K562 (cell line): ENCODE data around the gene COX7A2. TPM values are rescaled to one million over a fixed set of nuclear protein-coding genes. Genes with fewer than 3 reads are reported as not detected.

Experiments used
- ATAC-seq: fragments of 200-7000 bp; cut with Tn5 transposase; 3 replicates; pipeline ENCODE4 v1.9.1; 2020; ENCODE audit warnings: moderate library complexity
- BruUV-seq: library from RNA; stranded (reverse); fragments of 400-500 nt; replicated peaks from 2 replicates; lab custom pipeline; 2021; lab: Mats Ljungman, UMichigan
- CTCF ChIA-PET: fragments of 300-600 bp; formaldehyde crosslinking; extraction: SDS; loops from one replicate; lab custom pipeline; 2021; ENCODE audit warnings: low intra/inter-chr PET ratio; lab: Yijun Ruan, JAX
- POLR2A ChIA-PET: fragments of 300-600, 350-650 bp; sonication (Branson Sonifier 250); formaldehyde crosslinking; extraction: SDS; loops from one replicate; lab custom pipeline; 2021; ENCODE audit warnings: antibody characterized with exemption, inconsistent platforms; lab: Yijun Ruan, JAX
- DNase-seq, 4 experiments: peaks; one replicate each; pipeline versions ENCODE4 v3.0.0 to v3.0.0-alpha.2; 2011 to 2018; ENCODE audit warnings: low spot score in 3 of 4, mixed read lengths in 3 of 4; ENCODE audit errors: extremely low read depth in 1 of 4
- FAIRE-seq: peaks from 2 replicates; lab custom pipeline; 2011; peaks lifted over from hg19 to GRCh38; lab: Jason Lieb, UNC
- H2AFZ ChIP-seq: 2 replicates; pipeline ENCODE4 v1.6.0; 2011; ENCODE audit warnings: low read depth, low read length, control low read depth, inconsistent platforms
- H3K27ac ChIP-seq: fragments of 200-600 bp; 3 replicates; pipeline ENCODE4 v1.8.0; 2011; ENCODE audit warnings: low read depth, mild to moderate bottlenecking, control low read depth, inconsistent platforms, low read length, moderate library complexity, mixed read lengths; ENCODE audit errors: extremely low read depth
- H3K27me3 ChIP-seq, 2 experiments: fragments of 300-600 bp in 1 of 2; 2 replicates in 1 of 2; 3 replicates in 1 of 2; pipeline versions ENCODE4 v1.6.0 to v1.8.0; 2011; ENCODE audit warnings: inconsistent platforms in 2 of 2, low read length in 2 of 2, mild to moderate bottlenecking in 1 of 2, mixed read lengths in 1 of 2, moderate library complexity in 1 of 2; ENCODE audit not compliant: control insufficient read depth in 2 of 2, insufficient read depth in 2 of 2
- H3K36me3 ChIP-seq: fragments of 300-600 bp; 3 replicates; pipeline ENCODE4 v1.8.0; 2011; ENCODE audit warnings: mild to moderate bottlenecking, low read length, inconsistent platforms; ENCODE audit not compliant: control insufficient read depth, insufficient read depth
- H3K4me1 ChIP-seq, 2 experiments: fragments of 200-600 bp in 1 of 2; replicated peaks in 1 of 2; 2 replicates in 1 of 2; 3 replicates in 1 of 2; pipeline versions ENCODE4 v1.5.1 to v1.8.0; 2011; ENCODE audit warnings: inconsistent platforms in 2 of 2, low read length in 2 of 2, mild to moderate bottlenecking in 1 of 2, mixed read lengths in 1 of 2, moderate library complexity in 1 of 2; ENCODE audit not compliant: control insufficient read depth in 2 of 2, insufficient read depth in 2 of 2
- H3K4me2 ChIP-seq: 2 replicates; pipeline ENCODE4 v1.6.1; 2011; ENCODE audit warnings: low read length, control low read depth, inconsistent platforms, mixed read lengths; ENCODE audit not compliant: insufficient read depth
- H3K4me3 ChIP-seq: fragments of 200-600 bp; sonication (generic), shearing (Covaris generic); 2 replicates; pipeline ENCODE4 v1.5.1; 2016; ENCODE audit warnings: control low read depth, inconsistent platforms
- H3K79me2 ChIP-seq: fragments of 200-600 bp; 3 replicates; pipeline ENCODE4 v1.8.0; 2011; ENCODE audit warnings: low read length, inconsistent platforms; ENCODE audit not compliant: control insufficient read depth, insufficient read depth
- H3K9ac ChIP-seq, 2 experiments: 2 replicates each; pipeline versions ENCODE4 v1.6.0 to v1.6.1; 2011; ENCODE audit warnings: low read depth in 2 of 2, low read length in 2 of 2, control low read depth in 1 of 2, inconsistent platforms in 1 of 2, mild to moderate bottlenecking in 1 of 2, mixed read lengths in 1 of 2; ENCODE audit not compliant: insufficient read depth in 1 of 2
- H3K9me1 ChIP-seq: one replicate; pipeline ENCODE4 v1.6.0; 2011; ENCODE audit warnings: inconsistent platforms, mild to moderate bottlenecking, low read length, moderate library complexity; ENCODE audit not compliant: control insufficient read depth, insufficient read depth
- H3K9me3 ChIP-seq: replicated peaks from 2 replicates; pipeline ENCODE4 v1.5.1; 2011; ENCODE audit warnings: low read depth, low read length, inconsistent platforms; ENCODE audit not compliant: control insufficient read depth, insufficient read depth
- H4K20me1 ChIP-seq: replicated peaks from 2 replicates; pipeline ENCODE4 v1.6.1; 2011; ENCODE audit warnings: low read length, inconsistent platforms, mixed read lengths; ENCODE audit not compliant: control insufficient read depth, insufficient read depth
- SFPQ ChIP-seq: fragments of 200-400 bp; formaldehyde crosslinking; IDR thresholded peaks from 2 replicates; pipeline ENCODE4 v1.6.1; 2017; ENCODE audit warnings: mild to moderate bottlenecking, low read depth, low read length, moderate library complexity
- ZBTB7A ChIP-seq: IDR thresholded peaks from 2 replicates; pipeline ENCODE4 v1.6.1; 2011; ENCODE audit warnings: low read depth, mild to moderate bottlenecking, low read length, moderate library complexity, borderline replicate concordance; ENCODE audit not compliant: control insufficient read depth
- WGBS: fragments of 100-300 bp; shearing (Covaris generic); methylation state at CpG from one replicate; pipeline ENCODE4 v1.1.6; 2016; ENCODE audit warnings: low coverage, mixed read lengths; ENCODE audit not compliant: insufficient coverage; ENCODE audit errors: missing lambda C conversion rate; 5-methylcytosine and 5-hydroxymethylcytosine counted together
- in situ Hi-C: fragments of 300-500 bp; cut with MboI; formaldehyde crosslinking; loops from 4 replicates; pipeline ENCODE4 v1.15.0; 2018; ENCODE audit warnings: inconsistent platforms, mixed read lengths
- intact Hi-C: fragments of 100-400 bp; cut with micrococcal nuclease; formaldehyde crosslinking; loops from 2 replicates; pipeline ENCODE4 v1.14.2; 2022
- polyA plus RNA-seq, 8 experiments: library from polyadenylated mRNA; depleted of rRNA in 4 of 8; stranded (reverse) in 5 of 8; unstranded in 3 of 8; fragments of >200 nt; fragmentation: Nextera tagmentation in 2 of 8; fragmentation: Illumina TruSeq in 1 of 8; extraction: Ambion mirVana in 2 of 8; extraction: Trizol in 1 of 8; gene quantifications; 2 replicates each; pipeline versions ENCODE4 v1.2.1 to v1.2.3, GENCODE V29; 2011 to 2014; ENCODE audit warnings: inconsistent platforms in 1 of 8, missing spikeins in 1 of 8
- total RNA-seq, 7 experiments: library from RNA; depleted of rRNA in 6 of 7; stranded (reverse); fragments of >200 nt in 6 of 7; fragmentation: Illumina TruSeq in 2 of 7; extraction: Trizol in 2 of 7; gene quantifications; 2 replicates each; pipeline versions ENCODE4 v1.2.1 to v1.2.3, GENCODE V29; 2011 to 2021; ENCODE audit warnings: low replicate concordance in 1 of 7

Gene COX7A2
- total and polyA plus RNA-seq, 9 of the 15 experiments (the other 6 are each of a cell fraction or from before 2014, with no cell fraction given), result 234 to 2,216 (median 585) TPM

GRCh38 chr6:75273009-75273408 is 29.4 kb upstream of the COX7A2 start:
- ATAC-seq, result no peak
- Histone ChIP-seq H3K4me2 (no peak overlapping the region), H3K27ac (no peak overlapping the region), H3K4me1 (peaks cover 0 to 1% of the 10 kb centered on the region in 2 experiments; a peak in 2 of 5 replicates)
- CTCF ChIA-PET, result no interaction called here
- no peak for TF ChIP-seq ZBTB7A
- TF ChIP-seq SFPQ, result no peak
- TF ChIP-seq, all 486 proteins: peak for 0
- H3K27me3 ChIP-seq, result no peaks in the 10 kb centered on the region
- in situ Hi-C loops, result no loop called here
- no peaks in the 10 kb centered on the region for H3K9me1 ChIP-seq
- DNase-seq (no peak), FAIRE-seq (no peak)
- POLR2A ChIA-PET, result interaction anchor here (1.0 to 1.2 kb wide), 2 partner anchors 8 to 11 kb away, joined by 3 read pairs; no protein-coding TSS in a partner anchor
- H3K4me3 ChIP-seq, result no peak overlapping the region
- H3K36me3 ChIP-seq, result peaks cover 17% of the 10 kb centered on the region; the same call in 2 of the 3 replicates
- no TSS peak for BruUV-seq
- H2AFZ ChIP-seq, result no peak overlapping the region
- 91% methylated on average over 4 of the region's 4 CpGs for WGBS
- intact Hi-C loops, result no loop called here
- no peak overlapping the region for H3K9ac ChIP-seq
- H4K20me1 ChIP-seq, result 0 out of 2 replicates have a peak, but pooled peaks cover 3% of the 10 kb centered on the region
- peaks cover 79% of the 10 kb centered on the region for H3K79me2 ChIP-seq
- no peaks in the 10 kb centered on the region for H3K9me3 ChIP-seq
